SU-DHL-6 (cell line): ENCODE measurements around the gene LRRC2.

Experiments
- H2AFZ ChIP-seq: fragments of 200-600 bp; sonication (generic); 2 replicates; pipeline ENCODE4 v1.6.1; 2014; ENCODE audit warnings: low read depth, mild to moderate bottlenecking, moderate library complexity, mixed read lengths, antibody characterized with exemption, low read length; ENCODE audit not compliant: severe bottlenecking
- H3F3A ChIP-seq: fragments of 200-600 bp; shearing (Covaris generic); 2 replicates; pipeline ENCODE4 v1.6.0; 2016; ENCODE audit warnings: antibody characterized with exemption, mild to moderate bottlenecking; ENCODE audit not compliant: insufficient read depth
- H3K27ac ChIP-seq: fragments of 200-600 bp; sonication (generic); 2 replicates; pipeline ENCODE4 v1.5.1; 2016; ENCODE audit warnings: low read depth, mild to moderate bottlenecking, low read length, moderate library complexity, mixed read lengths
- H3K27me3 ChIP-seq: fragments of 200-600 bp; sonication (generic), shearing (Covaris generic); 2 replicates; pipeline ENCODE4 v1.6.0; 2014; ENCODE audit warnings: mild to moderate bottlenecking, low read length
- H3K36me3 ChIP-seq: fragments of 200-600 bp; sonication (generic); 2 replicates; pipeline ENCODE4 v1.6.1; 2014; ENCODE audit warnings: mild to moderate bottlenecking, low read length, mixed read lengths
- H3K4me2 ChIP-seq: fragments of 300-600, 200-600 bp; shearing (Covaris generic), sonication (generic); 2 replicates; pipeline ENCODE4 v1.6.0; 2014; ENCODE audit warnings: low read length, low read depth, mild to moderate bottlenecking; ENCODE audit not compliant: poor library complexity, severe bottlenecking
- H3K4me3 ChIP-seq: fragments of 200-600 bp; sonication (generic); 2 replicates; pipeline ENCODE4 v1.5.1; 2014; ENCODE audit warnings: antibody characterized with exemption, low read length, mild to moderate bottlenecking, mixed read lengths; ENCODE audit not compliant: insufficient read depth, poor library complexity, severe bottlenecking
- H3K79me2 ChIP-seq: fragments of 200-600 bp; sonication (generic); 2 replicates; pipeline ENCODE4 v1.6.1; 2014; ENCODE audit warnings: mild to moderate bottlenecking, low read length, moderate library complexity; ENCODE audit not compliant: insufficient read depth
- H3K9ac ChIP-seq: fragments of 200-600 bp; sonication (generic); 2 replicates; pipeline ENCODE4 v1.7.0; 2014; ENCODE audit warnings: mild to moderate bottlenecking, low read length
- H3K9me2 ChIP-seq: fragments of 200-600 bp; sonication (generic); replicated peaks from 2 replicates; pipeline ENCODE4 v1.6.1; 2014; ENCODE audit warnings: low read length; ENCODE audit not compliant: insufficient read depth
- H3K9me3 ChIP-seq: fragments of 200-600 bp; sonication (generic); 2 replicates; pipeline ENCODE4 v1.6.1; 2014; ENCODE audit warnings: low read length, mixed read lengths; ENCODE audit not compliant: insufficient read depth
- H4K20me1 ChIP-seq: fragments of 200-600 bp; sonication (generic); 2 replicates; pipeline ENCODE4 v1.6.1; 2014; ENCODE audit warnings: low read depth, mild to moderate bottlenecking, antibody characterized with exemption, low read length, moderate library complexity, mixed read lengths
- CTCF ChIP-seq: fragments of 200-600 bp; sonication (generic); IDR thresholded peaks from one replicate; pipeline ENCODE4 v1.5.1; 2017; ENCODE audit warnings: antibody characterized with exemption, mild to moderate bottlenecking, low read length, moderate library complexity; ENCODE audit not compliant: insufficient read depth, poor library complexity, severe bottlenecking
- EZH2phosphoT487 ChIP-seq: fragments of 200-600 bp; sonication (generic), shearing (Covaris generic); conservative IDR thresholded peaks from 2 replicates; pipeline ENCODE4 v1.6.1; 2018; ENCODE audit warnings: mild to moderate bottlenecking, antibody characterized with exemption, low read length, moderate library complexity, mixed read lengths

The LRRC2 gene

DNA sequence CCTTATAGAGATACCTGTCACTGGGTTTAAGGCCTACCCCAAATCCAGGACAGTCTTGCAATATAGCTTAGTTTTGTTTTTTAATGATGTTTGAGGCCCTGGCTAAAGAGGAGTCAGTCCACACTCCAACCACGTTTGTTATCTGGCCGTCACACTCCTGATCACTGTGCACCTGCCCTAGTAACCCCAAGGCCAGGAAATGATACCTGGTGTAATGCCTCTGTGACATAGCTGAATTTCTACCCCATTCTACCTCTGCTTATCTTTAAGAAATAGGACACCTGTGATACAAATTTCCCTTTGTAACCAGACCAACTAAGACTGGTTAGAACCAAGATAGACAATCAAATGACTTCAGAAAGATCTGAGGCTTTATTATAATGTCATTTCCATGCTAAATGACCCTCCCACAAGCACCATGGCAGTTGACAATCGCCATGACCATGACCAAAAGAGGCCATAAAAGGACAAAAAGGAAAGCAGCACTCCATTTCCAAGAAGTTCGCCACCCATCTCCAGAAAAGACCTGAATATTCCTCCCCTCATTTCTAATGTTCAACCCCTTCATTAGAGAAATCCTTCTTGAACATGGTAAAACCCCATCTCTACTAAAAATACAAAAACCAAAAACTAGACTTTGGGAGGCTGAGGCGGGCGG lies 73.1 kb downstream of the LRRC2 start:
- TF ChIP-seq EZH2phosphoT487 (no peak), CTCF (no peak)
- H3K4me2 ChIP-seq = no peak overlapping the region
- H3K36me3 ChIP-seq = no peaks in the 10 kb centered on the region
- H3K79me2 ChIP-seq = no peaks in the 10 kb centered on the region
- peak overlapping the region; percentile 9; the same call in 1 of the 2 replicates for H3K27ac ChIP-seq
- no peak overlapping the region for H3K9ac ChIP-seq
- 0 out of 2 replicates have a peak, but pooled peaks cover 4% of the 10 kb centered on the region for H3F3A ChIP-seq
- no peaks in the 10 kb centered on the region for H4K20me1 ChIP-seq
- no peaks in the 10 kb centered on the region for H3K9me2 ChIP-seq
- no peak overlapping the region for H3K4me3 ChIP-seq
- H3K27me3 ChIP-seq = no peaks in the 10 kb centered on the region
- no peak overlapping the region for H2AFZ ChIP-seq
- no peaks in the 10 kb centered on the region for H3K9me3 ChIP-seq

DNA sequence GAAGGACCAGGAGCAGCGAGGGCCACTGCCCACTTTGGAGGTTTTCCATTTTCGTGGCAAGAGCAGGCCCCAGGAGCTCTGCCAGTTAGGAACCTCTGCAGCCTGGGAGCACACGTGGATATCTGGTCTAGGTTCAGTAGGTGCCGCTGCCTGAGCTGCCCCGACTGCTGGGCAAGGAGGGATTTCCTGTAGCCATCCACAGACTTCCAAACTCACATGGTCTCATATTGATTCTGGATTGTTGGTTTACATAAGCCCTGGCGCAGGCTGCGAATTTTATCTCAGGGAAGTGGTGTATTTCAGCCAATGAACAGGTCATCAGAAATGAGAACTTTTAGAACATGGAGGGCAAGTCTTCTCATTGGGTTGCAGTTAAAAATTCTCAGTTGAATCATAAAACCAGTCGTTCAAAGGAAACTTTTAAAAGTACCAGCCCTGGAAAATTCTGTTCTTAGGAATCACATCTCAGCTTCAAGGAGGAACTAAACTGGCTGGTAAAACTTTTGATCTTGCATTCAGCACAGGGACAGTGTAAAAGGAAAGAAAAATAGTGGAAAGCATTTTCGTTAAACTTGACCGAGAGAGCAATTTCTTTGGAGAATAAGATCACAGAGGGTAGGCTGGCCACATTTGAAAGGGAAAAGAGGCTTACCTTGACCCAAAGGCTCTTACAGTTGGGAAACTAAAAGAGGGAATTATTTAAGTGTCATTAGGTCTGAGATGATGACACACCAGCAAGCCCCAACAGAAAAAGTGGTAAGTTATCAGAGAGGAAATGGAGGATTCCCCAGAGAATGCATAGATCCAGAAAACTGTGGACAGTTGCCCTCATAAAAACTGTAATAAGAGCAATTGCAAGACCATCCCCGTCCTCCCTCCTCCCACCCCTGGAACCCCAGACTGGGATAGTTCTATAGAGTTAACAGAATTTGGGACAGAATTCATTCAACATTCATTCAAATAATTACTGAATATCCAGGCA lies 74.7 kb downstream of the LRRC2 start:
- Histone ChIP-seq H3K27me3 (no peaks in the 10 kb centered on the region), H3K4me3 (no peak overlapping the region), H3K27ac (no peak overlapping the region), H3K9me2 (no peaks in the 10 kb centered on the region), H3F3A (0 out of 2 replicates have a peak, but pooled peaks cover 4% of the 10 kb centered on the region), H3K9me3 (no peaks in the 10 kb centered on the region), H3K9ac (no peak overlapping the region), H2AFZ (peak overlapping the region; percentile 3), H4K20me1 (no peaks in the 10 kb centered on the region), H3K4me2 (no peak overlapping the region), H3K79me2 (no peaks in the 10 kb centered on the region), H3K36me3 (no peaks in the 10 kb centered on the region)
- TF ChIP-seq EZH2phosphoT487 (no peak), CTCF (no peak)

DNA sequence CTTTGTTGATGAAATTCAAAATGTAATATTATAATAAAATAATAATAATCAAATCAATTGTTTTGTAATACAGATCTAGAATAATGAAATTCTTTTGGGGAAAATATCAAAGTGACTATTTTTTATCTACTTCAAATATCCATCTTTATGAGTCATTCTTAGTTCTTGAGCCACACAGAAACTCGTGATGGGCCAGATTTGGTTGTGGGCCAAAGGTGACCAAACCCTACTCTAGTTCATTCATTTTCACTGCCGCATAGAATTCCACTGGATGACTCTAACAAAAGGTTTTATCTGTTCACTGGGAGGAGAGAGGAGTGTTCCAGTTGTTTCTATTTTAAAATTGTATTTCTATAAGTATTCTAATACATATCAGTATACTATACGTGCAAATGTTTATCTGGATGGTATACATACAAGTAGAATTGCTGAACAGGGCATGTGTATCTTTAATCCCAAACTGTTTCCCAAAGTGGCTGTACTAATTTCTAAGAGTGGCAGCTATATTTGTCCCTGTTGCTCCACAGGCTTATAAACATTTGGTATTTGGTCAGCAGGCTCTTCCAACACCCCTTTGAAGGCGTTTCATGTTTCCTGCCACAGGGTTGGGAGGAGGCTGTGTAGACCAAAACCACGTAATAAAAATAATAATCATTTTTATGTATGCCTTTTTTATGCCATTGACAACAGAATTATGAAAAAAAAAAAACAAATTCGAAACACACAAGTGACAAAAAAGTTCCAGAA lies 75.6 kb downstream of the LRRC2 start:
- Histone ChIP-seq H3K27me3 (no peaks in the 10 kb centered on the region), H3K9me3 (no peaks in the 10 kb centered on the region), H3K27ac (0 out of 2 replicates have a peak overlapping the region, but pooled peaks have one; percentile 10), H3F3A (0 out of 2 replicates have a peak, but pooled peaks cover 4% of the 10 kb centered on the region), H3K36me3 (no peaks in the 10 kb centered on the region), H3K4me2 (no peak overlapping the region), H2AFZ (no peak overlapping the region), H3K79me2 (no peaks in the 10 kb centered on the region), H4K20me1 (no peaks in the 10 kb centered on the region), H3K9ac (no peak overlapping the region), H3K9me2 (no peaks in the 10 kb centered on the region), H3K4me3 (no peak overlapping the region)
- no peak for TF ChIP-seq EZH2phosphoT487
- no peak for TF ChIP-seq CTCF
